Fibroblast of lung (primary cell): ENCODE results near the gene JTB. TPM values are rescaled to one million over a fixed set of nuclear protein-coding genes. Genes with fewer than 3 reads are reported as not detected.

Source experiments
- DNase-seq, 2 donors: peaks; one replicate each; pipeline versions ENCODE4 v3.0.0 to v3.0.0-alpha.2; 2010; ENCODE audit warnings: low read depth in 2 of 2
- H2AFZ ChIP-seq: 2 replicates; pipeline ENCODE4 v1.5.1; 2012; ENCODE audit warnings: low read length, control low read depth, inconsistent platforms
- H3K27ac ChIP-seq: 2 replicates; pipeline ENCODE4 v1.5.1; 2011; ENCODE audit warnings: low read length, control low read depth; ENCODE audit not compliant: insufficient read depth
- H3K27me3 ChIP-seq: 2 replicates; pipeline ENCODE4 v1.5.1; 2011; ENCODE audit warnings: mild to moderate bottlenecking, low read length; ENCODE audit not compliant: control insufficient read depth, insufficient read depth
- H3K36me3 ChIP-seq: 2 replicates; pipeline ENCODE4 v1.5.1; 2011; ENCODE audit warnings: low read length; ENCODE audit not compliant: control insufficient read depth, insufficient read depth
- H3K4me1 ChIP-seq: 2 replicates; pipeline ENCODE4 v1.5.1; 2011; ENCODE audit warnings: low read length; ENCODE audit not compliant: control insufficient read depth, insufficient read depth; ENCODE audit errors: extremely low read depth
- H3K4me2 ChIP-seq: 2 replicates; pipeline ENCODE4 v1.5.1; 2011; ENCODE audit warnings: low read length, control low read depth; ENCODE audit not compliant: insufficient read depth; ENCODE audit errors: extremely low read depth
- H3K4me3 ChIP-seq, 4 experiments: fragments of 200-600 bp in 1 of 4; sonication (generic) in 1 of 4; replicated peaks in 1 of 4; 2 replicates each; pipeline ENCODE4 v1.5.1; 2011 to 2016; ENCODE audit warnings: low read length in 4 of 4, low read depth in 3 of 4, mild to moderate bottlenecking in 3 of 4, control low read depth in 2 of 4, inconsistent platforms in 1 of 4, mixed read lengths in 1 of 4; ENCODE audit not compliant: insufficient read depth in 1 of 4; ENCODE audit errors: control extremely low read depth in 1 of 4
- H3K79me2 ChIP-seq: 2 replicates; pipeline ENCODE4 v1.5.1; 2012; ENCODE audit warnings: mild to moderate bottlenecking, low read length, inconsistent platforms; ENCODE audit not compliant: control insufficient read depth, insufficient read depth
- H3K9ac ChIP-seq: 2 replicates; pipeline ENCODE4 v1.5.1; 2011; ENCODE audit warnings: mild to moderate bottlenecking, low read length, control low read depth; ENCODE audit not compliant: insufficient read depth
- H3K9me3 ChIP-seq: 2 replicates; pipeline ENCODE4 v1.5.1; 2012; ENCODE audit warnings: low read depth, low read length; ENCODE audit not compliant: control insufficient read depth, insufficient read depth
- H4K20me1 ChIP-seq: 2 replicates; pipeline ENCODE4 v1.5.1; 2011; ENCODE audit warnings: low read length; ENCODE audit not compliant: control insufficient read depth, insufficient read depth; ENCODE audit errors: extremely low read depth
- CTCF ChIP-seq, 2 donors: IDR thresholded peaks in 1 of 2; conservative IDR thresholded peaks in 1 of 2; 1 replicate in 1 of 2; 2 replicates in 1 of 2; pipeline ENCODE4 v1.5.1; 2011 to 2012; ENCODE audit warnings: low read length in 2 of 2, control low read depth in 1 of 2, inconsistent platforms in 1 of 2, low read depth in 1 of 2, mild to moderate bottlenecking in 1 of 2
- EZH2 ChIP-seq: IDR thresholded peaks from 2 replicates; pipeline ENCODE4 v1.5.1; 2012; ENCODE audit warnings: low read length, control low read depth, mild to moderate bottlenecking; ENCODE audit errors: missing control alignments
- polyA plus RNA-seq, 2 donors: library from polyadenylated mRNA; depleted of rRNA in 1 of 2; stranded (reverse) in 1 of 2; unstranded in 1 of 2; fragments of >200 nt; gene quantifications; 2 replicates each; pipeline ENCODE4 v1.2.1, GENCODE V29; 2011 to 2012; ENCODE audit warnings: missing spikeins in 1 of 2
- total RNA-seq: library from RNA; depleted of rRNA; stranded (reverse); fragments of >200 nt; gene quantifications from 2 replicates; pipeline ENCODE4 v1.2.1, GENCODE V29; 2014

JTB gene
- total and polyA plus RNA-seq, 2 donors (not counting 1 experiment from before 2014, with no cell fraction given) = 98.9 to 123 TPM

DNA sequence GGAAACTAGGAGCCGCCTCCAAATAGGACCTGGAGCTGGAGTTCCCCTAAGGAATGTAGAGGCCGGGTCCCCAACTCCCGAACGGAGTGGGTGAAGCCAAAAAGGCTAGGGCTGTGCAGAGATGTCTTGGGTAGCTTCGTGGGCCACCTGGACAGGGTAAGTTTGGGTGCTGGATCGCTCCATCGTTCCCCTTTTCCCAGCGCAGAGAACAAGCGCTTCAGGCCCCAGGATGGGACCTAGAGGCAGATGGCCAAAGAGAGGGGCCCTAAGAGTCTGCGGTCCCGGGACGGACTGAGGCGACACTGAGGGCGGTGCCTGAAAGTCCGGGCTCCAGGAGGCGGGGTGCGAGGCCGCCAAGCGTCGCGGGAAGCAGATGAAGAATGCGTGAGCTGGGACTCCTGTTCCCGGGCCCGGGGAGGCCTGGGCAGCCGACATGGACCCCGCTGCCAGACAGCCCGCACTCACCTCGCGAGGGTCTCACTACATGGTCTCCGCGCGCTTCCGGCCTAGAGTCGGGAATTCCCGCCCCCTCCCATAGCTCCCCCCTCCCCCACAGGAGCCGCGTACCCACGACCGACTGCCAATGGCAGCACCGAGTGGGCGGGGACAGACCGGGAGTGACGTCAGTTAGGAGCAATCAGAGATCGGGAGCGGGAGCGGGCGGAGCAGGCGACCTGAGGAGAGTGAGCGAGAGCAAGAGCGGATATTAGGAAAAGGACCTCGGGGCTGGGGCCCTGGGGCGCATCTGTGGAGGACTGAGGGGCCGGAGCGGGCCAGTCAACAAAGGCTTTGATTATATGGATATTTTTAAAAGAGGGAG, 14.2 kb downstream of the JTB start, which contains the start of gene SLC39A1:
Gene SLC39A1, minus strand, starts transcription at position 508 of the 820 bp plus-strand sequence. CDS start 822 bp downstream, outside the sequence.
- TF ChIP-seq EZH2 (no peak), CTCF (conservative IDR thresholded peaks at IDR 0.05 in 1 of 2, IDR thresholded peaks at IDR 0.05 in 1 of 2; ENCODE audit: low read depth in 1 of 2, low read length in 2 of 2) (no peak)
- Histone ChIP-seq H3K79me2 (peaks cover 12% of the 10 kb centered on the region), H4K20me1 (no peaks in the 10 kb centered on the region)

DNA sequence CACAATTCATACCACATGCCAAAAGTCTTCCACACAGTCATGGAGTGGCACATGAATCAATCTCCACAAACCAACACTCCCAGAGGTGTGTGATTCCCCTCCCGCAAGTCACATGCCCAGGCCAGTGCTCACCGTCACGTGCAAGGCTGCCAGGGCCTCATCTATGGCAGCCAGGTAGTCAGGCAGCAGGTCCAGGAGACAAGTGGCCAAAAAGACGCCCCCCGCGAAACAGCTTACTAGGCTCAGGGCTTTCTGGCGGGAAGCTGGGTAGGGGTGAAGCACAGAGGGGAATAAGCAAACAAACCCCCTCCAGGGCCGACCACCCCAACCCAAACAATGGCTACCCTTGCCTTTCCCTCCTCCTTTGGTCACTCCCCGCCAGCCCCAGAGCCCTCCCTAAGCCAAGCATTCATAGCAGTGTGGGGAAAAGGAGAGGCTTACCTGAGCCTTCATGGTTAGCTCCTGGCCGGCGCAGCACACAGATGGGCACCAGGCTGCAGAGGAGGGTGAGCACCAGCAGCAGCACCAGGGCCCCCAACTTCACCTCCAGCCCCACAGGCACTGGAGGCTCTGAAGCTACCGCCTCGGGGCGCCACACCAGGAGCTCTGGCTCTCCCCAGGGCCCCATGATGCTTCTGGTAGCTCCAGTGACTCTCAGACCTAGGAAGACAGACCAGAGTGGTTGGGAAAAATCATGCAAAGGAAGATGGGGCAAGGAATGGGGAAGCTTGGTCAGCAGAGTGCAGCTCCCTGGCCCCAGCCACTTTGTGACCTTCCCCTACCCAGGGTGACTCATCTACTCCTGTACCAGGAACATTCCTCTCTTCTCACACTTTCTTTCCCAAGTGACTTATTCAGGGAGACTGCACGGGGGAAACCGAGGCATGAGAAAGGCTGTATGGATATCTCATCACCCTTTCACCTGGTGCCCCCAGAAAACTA, 15.1 kb downstream of the JTB start:
- H3K4me2 ChIP-seq = peak overlapping the region; percentile 68
- peaks cover 20% of the 10 kb centered on the region for H3K4me1 ChIP-seq
- DNase-seq = peak; percentile 56 to 70
- H3K9me3 ChIP-seq = no peaks in the 10 kb centered on the region
- H3K4me3 ChIP-seq = peak overlapping the region; percentile 72 to 88 (median 78)
- peaks cover 4% of the 10 kb centered on the region for H3K36me3 ChIP-seq
- peak overlapping the region; percentile 88 for H3K9ac ChIP-seq
- peaks cover 19% of the 10 kb centered on the region for H3K79me2 ChIP-seq
- H3K27ac ChIP-seq = peak overlapping the region; percentile 91
- H3K27me3 ChIP-seq = no peaks in the 10 kb centered on the region
- no peak overlapping the region for H2AFZ ChIP-seq
- TF ChIP-seq CTCF (conservative IDR thresholded peaks at IDR 0.05 in 1 of 2, IDR thresholded peaks at IDR 0.05 in 1 of 2; ENCODE audit: low read depth in 1 of 2, low read length in 2 of 2) (no peak), EZH2 (no peak)
- H4K20me1 ChIP-seq = no peaks in the 10 kb centered on the region

More for the DNA sequence above, 14.2 kb downstream of the JTB start, which contains the start of gene SLC39A1:
- Histone ChIP-seq H3K4me3 (peak within 1 kb of the TSS; percentile 72 to 88 (median 78)), H3K9me3 (no peaks in the 10 kb centered on the region), H3K27ac (peak within 1 kb of the TSS; percentile 91), H3K36me3 (peaks cover 4% of the 10 kb centered on the region), H3K27me3 (no peaks in the 10 kb centered on the region), H3K9ac (peak within 1 kb of the TSS; percentile 88), H2AFZ (peak within 1 kb of the TSS; percentile 75), H3K4me1 (peaks cover 20% of the 10 kb centered on the region), H3K4me2 (peak within 1 kb of the TSS; percentile 99)
- DNase-seq = peak; percentile 95 to 96

- Histone ChIP-seq H3K36me3 (peaks cover 4% of the 10 kb centered on the region), H3K27me3 (no peaks in the 10 kb centered on the region), H3K27ac (no peak overlapping the region), H3K4me3 (peak overlapping the region in 2 of 4 experiments; percentile 72 to 82), H3K79me2 (peaks cover 28% of the 10 kb centered on the region), H3K4me1 (peaks cover 18% of the 10 kb centered on the region), H3K9ac (no peak overlapping the region), H2AFZ (no peak overlapping the region), H4K20me1 (no peaks in the 10 kb centered on the region), H3K9me3 (no peaks in the 10 kb centered on the region), H3K4me2 (peak overlapping the region; percentile 68)
- DNase-seq = no peak
- TF ChIP-seq CTCF (conservative IDR thresholded peaks at IDR 0.05 in 1 of 2, IDR thresholded peaks at IDR 0.05 in 1 of 2; ENCODE audit: low read depth in 1 of 2, low read length in 2 of 2) (no peak), EZH2 (no peak)
These were observed 16.1 kb downstream of the JTB start for GRCh38 chr1:153961421-153961820.
